ENCODE data around the gene MYCN. TPM values are rescaled to one million over a fixed set of nuclear protein-coding genes. Genes with fewer than 3 reads are reported as not detected.

MYCN gene
- total and polyA plus RNA-seq, 2 experiments from 2014 or later, result 8.9 to 16.7 TPM

- Histone ChIP-seq H3K4me2 (no peak overlapping the region), H2AFZ (no peak overlapping the region), H3K9me2 (replicated peaks; ENCODE audit: insufficient read depth) (no peaks in the 10 kb centered on the region), H3K27me3 (no peaks in the 10 kb centered on the region), H3K27ac (no peak overlapping the region), H3K79me2 (no peaks in the 10 kb centered on the region), H3K4me1 (ENCODE audit: insufficient read depth) (no peaks in the 10 kb centered on the region), H3K9me3 (ENCODE audit: low read depth) (no peaks in the 10 kb centered on the region), H3K36me3 (replicated peaks; ENCODE audit: insufficient read depth, low read depth) (no peaks in the 10 kb centered on the region), H4K20me1 (ENCODE audit: insufficient read depth, poor library complexity, severe bottlenecking) (no peaks in the 10 kb centered on the region), H3K4me3 (no peak overlapping the region)
- WGBS (ENCODE audit: low lambda C conversion rate, missing lambda C conversion rate), result 90% methylated on average over 7 of the region's 7 CpGs
- no peak for DNase-seq (ENCODE audit: low spot score)
- TF ChIP-seq EZH2phosphoT487 (IDR thresholded peaks at IDR 0.05; ENCODE audit: low read depth, severe bottlenecking, unreplicated experiment), result no peak
- TF ChIP-seq EZH2 (IDR thresholded peaks at IDR 0.05; ENCODE audit: borderline replicate concordance), result no peak
- TF ChIP-seq CTCF (IDR thresholded peaks at IDR 0.05; ENCODE audit: poor library complexity), result no peak
Observed at GRCh38 chr2:15955232-15955988, 15.1 kb downstream of the MYCN start.

- Histone ChIP-seq H3K36me3 (replicated peaks; ENCODE audit: insufficient read depth, low read depth) (no peaks in the 10 kb centered on the region), H3K4me3 (no peak overlapping the region), H4K20me1 (ENCODE audit: insufficient read depth, poor library complexity, severe bottlenecking) (no peaks in the 10 kb centered on the region), H2AFZ (no peak overlapping the region), H3K9me2 (replicated peaks; ENCODE audit: insufficient read depth) (no peaks in the 10 kb centered on the region), H3K27ac (no peak overlapping the region), H3K27me3 (no peaks in the 10 kb centered on the region), H3K79me2 (no peaks in the 10 kb centered on the region), H3K4me2 (no peak overlapping the region), H3K9me3 (ENCODE audit: low read depth) (no peaks in the 10 kb centered on the region), H3K4me1 (ENCODE audit: insufficient read depth) (no peaks in the 10 kb centered on the region)
- DNase-seq (ENCODE audit: low spot score), result no peak
- no peak for TF ChIP-seq EZH2phosphoT487 (IDR thresholded peaks at IDR 0.05; ENCODE audit: low read depth, severe bottlenecking, unreplicated experiment)
- TF ChIP-seq CTCF (IDR thresholded peaks at IDR 0.05; ENCODE audit: poor library complexity), result no peak
- TF ChIP-seq EZH2 (IDR thresholded peaks at IDR 0.05; ENCODE audit: borderline replicate concordance), result no peak
- WGBS (ENCODE audit: low lambda C conversion rate, missing lambda C conversion rate), result 91% methylated on average over 9 of the region's 9 CpGs
Observed at GRCh38 chr2:15956230-15956629, 15.9 kb downstream of the MYCN start.

GRCh38 chr2:15956751-15957736 lies 16.7 kb downstream of the MYCN start:
- Histone ChIP-seq H3K9me3 (ENCODE audit: low read depth) (no peaks in the 10 kb centered on the region), H3K4me1 (ENCODE audit: insufficient read depth) (no peaks in the 10 kb centered on the region), H3K27ac (no peak overlapping the region), H3K4me3 (no peak overlapping the region), H3K9me2 (replicated peaks; ENCODE audit: insufficient read depth) (no peaks in the 10 kb centered on the region), H3K36me3 (replicated peaks; ENCODE audit: insufficient read depth, low read depth) (no peaks in the 10 kb centered on the region), H3K79me2 (no peaks in the 10 kb centered on the region), H3K4me2 (no peak overlapping the region), H3K27me3 (no peaks in the 10 kb centered on the region), H4K20me1 (ENCODE audit: insufficient read depth, poor library complexity, severe bottlenecking) (no peaks in the 10 kb centered on the region), H2AFZ (no peak overlapping the region)
- WGBS (ENCODE audit: low lambda C conversion rate, missing lambda C conversion rate), result 98% methylated on average over 16 of the region's 16 CpGs
- no peak for TF ChIP-seq CTCF (IDR thresholded peaks at IDR 0.05; ENCODE audit: poor library complexity)
- no peak for TF ChIP-seq EZH2 (IDR thresholded peaks at IDR 0.05; ENCODE audit: borderline replicate concordance)
- no peak for TF ChIP-seq EZH2phosphoT487 (IDR thresholded peaks at IDR 0.05; ENCODE audit: low read depth, severe bottlenecking, unreplicated experiment)
- DNase-seq (ENCODE audit: low spot score), result no peak
